H9 (cell line): ENCODE data around the gene TMEM238. TPM values are rescaled to one million over a fixed set of nuclear protein-coding genes. Genes with fewer than 3 reads are reported as not detected.

ENCODE experiments used
- DNase-seq: peaks from one replicate; pipeline ENCODE4 v3.0.0-alpha.2; 2017
- H2AFZ ChIP-seq: one replicate; pipeline ENCODE4 v1.6.1; 2013; ENCODE audit warnings: mild to moderate bottlenecking, low read length, control low read depth, moderate library complexity
- H2AK5ac ChIP-seq: 2 replicates; pipeline ENCODE4 v1.6.1; 2013; ENCODE audit warnings: low read length, control low read depth, mixed read lengths; ENCODE audit not compliant: insufficient read length
- H2BK120ac ChIP-seq: one replicate; pipeline ENCODE4 v1.6.1; 2013; ENCODE audit warnings: low read depth, mild to moderate bottlenecking, low read length, control low read depth, inconsistent platforms; ENCODE audit not compliant: poor library complexity, severe bottlenecking
- H2BK12ac ChIP-seq: 2 replicates; pipeline ENCODE4 v1.6.1; 2013; ENCODE audit warnings: low read length, control low read depth, mixed read lengths, low read depth; ENCODE audit not compliant: insufficient read length
- H2BK15ac ChIP-seq: 2 replicates; pipeline ENCODE4 v1.6.1; 2013; ENCODE audit warnings: low read depth, low read length, control low read depth
- H2BK20ac ChIP-seq: one replicate; pipeline ENCODE4 v1.6.1; 2013; ENCODE audit warnings: low read depth, mild to moderate bottlenecking, low read length, control low read depth, inconsistent platforms; ENCODE audit not compliant: poor library complexity, severe bottlenecking
- H2BK5ac ChIP-seq: 2 replicates; pipeline ENCODE4 v1.6.1; 2013; ENCODE audit warnings: low read length, control low read depth, mixed read lengths; ENCODE audit not compliant: insufficient read length
- H3K14ac ChIP-seq: 2 replicates; pipeline ENCODE4 v1.6.1; 2013; ENCODE audit warnings: low read length, control low read depth; ENCODE audit not compliant: insufficient read depth
- H3K18ac ChIP-seq: 2 replicates; pipeline ENCODE4 v1.6.1; 2013; ENCODE audit warnings: low read depth, mild to moderate bottlenecking, mixed read lengths, low read length, control low read depth; ENCODE audit not compliant: insufficient read length
- H3K23ac ChIP-seq: 2 replicates; pipeline ENCODE4 v1.6.1; 2013; ENCODE audit warnings: low read length, control low read depth, mixed read lengths, low read depth; ENCODE audit not compliant: insufficient read length
- H3K23me2 ChIP-seq: 2 replicates; pipeline ENCODE4 v1.6.1; 2013; ENCODE audit warnings: low read depth, mild to moderate bottlenecking, mixed read lengths, low read length, control low read depth; ENCODE audit not compliant: insufficient read length, poor library complexity, severe bottlenecking
- H3K27ac ChIP-seq: 2 replicates; pipeline ENCODE4 v1.5.1; 2013; ENCODE audit warnings: low read length, control low read depth, mixed read lengths, low read depth; ENCODE audit not compliant: insufficient read length
- H3K27me3 ChIP-seq: 2 replicates; pipeline ENCODE4 v1.6.1; 2013; ENCODE audit warnings: low read length, control low read depth, inconsistent platforms; ENCODE audit not compliant: insufficient read depth
- H3K4ac ChIP-seq: 2 replicates; pipeline ENCODE4 v1.6.1; 2013; ENCODE audit warnings: low read depth, mild to moderate bottlenecking, control low read depth, inconsistent platforms, low read length, moderate library complexity
- H3K4me1 ChIP-seq: 2 replicates; pipeline ENCODE4 v1.6.1; 2013; ENCODE audit warnings: low read length, control low read depth, inconsistent platforms; ENCODE audit not compliant: insufficient read depth
- H3K4me2 ChIP-seq: 2 replicates; pipeline ENCODE4 v1.6.1; 2013; ENCODE audit warnings: low read length, control low read depth, mixed read lengths; ENCODE audit not compliant: insufficient read length, insufficient read depth
- H3K56ac ChIP-seq: 2 replicates; pipeline ENCODE4 v1.6.1; 2013; ENCODE audit warnings: low read depth, mild to moderate bottlenecking, mixed read lengths, low read length, control low read depth; ENCODE audit not compliant: insufficient read length
- H3K79me1 ChIP-seq: 2 replicates; pipeline ENCODE4 v1.6.1; 2013; ENCODE audit warnings: low read depth, mild to moderate bottlenecking, moderate library complexity, low read length, control low read depth, inconsistent platforms; ENCODE audit not compliant: insufficient read depth, poor library complexity, severe bottlenecking
- H3K79me2 ChIP-seq: 2 replicates; pipeline ENCODE4 v1.6.1; 2013; ENCODE audit warnings: low read length, control low read depth, inconsistent platforms; ENCODE audit not compliant: insufficient read depth
- H3K9ac ChIP-seq: 2 replicates; pipeline ENCODE4 v1.6.1; 2013; ENCODE audit warnings: low read length, control low read depth, mixed read lengths; ENCODE audit not compliant: insufficient read length; ENCODE audit errors: extremely low read depth
- H3K9me3 ChIP-seq: one replicate; pipeline ENCODE4 v1.6.1; 2013; ENCODE audit warnings: low read depth, low read length, inconsistent platforms; ENCODE audit not compliant: control insufficient read depth
- H3T11ph ChIP-seq: one replicate; pipeline ENCODE4 v1.6.1; 2013; ENCODE audit warnings: mild to moderate bottlenecking, low read length, control low read depth, inconsistent platforms
- H4K20me1 ChIP-seq: one replicate; pipeline ENCODE4 v1.6.1; 2013; ENCODE audit not compliant: control insufficient read depth, insufficient read length, insufficient read depth
- H4K5ac ChIP-seq: 2 replicates; pipeline ENCODE4 v1.6.1; 2013; ENCODE audit warnings: low read depth, mild to moderate bottlenecking, mixed read lengths, low read length, control low read depth; ENCODE audit not compliant: insufficient read length
- H4K8ac ChIP-seq: replicated peaks from 2 replicates; pipeline ENCODE4 v1.6.1; 2013; ENCODE audit warnings: low read length, control low read depth, mixed read lengths, low read depth; ENCODE audit not compliant: insufficient read length
- H4K91ac ChIP-seq: 2 replicates; pipeline ENCODE4 v1.6.1; 2013; ENCODE audit warnings: low read depth, mild to moderate bottlenecking, moderate library complexity, mixed read lengths, low read length, control low read depth; ENCODE audit not compliant: insufficient read length
- H3K27ac Mint-ChIP-seq, 3 experiments: 2 replicates in 2 of 3; 3 replicates in 1 of 3; pipeline ENCODE4 v1.8.0; 2020 to 2021; ENCODE audit warnings: mixed read lengths in 3 of 3, mild to moderate bottlenecking in 1 of 3, moderate library complexity in 1 of 3
- H3K27me3 Mint-ChIP-seq: 2 replicates; pipeline ENCODE4 v1.8.0; 2021; ENCODE audit warnings: low read depth, mild to moderate bottlenecking, moderate library complexity, mixed read lengths
- H3K36me3 Mint-ChIP-seq, 3 experiments: 2 replicates in 2 of 3; 3 replicates in 1 of 3; pipeline ENCODE4 v1.8.0; 2020 to 2021; ENCODE audit warnings: low read depth in 3 of 3, mixed read lengths in 3 of 3; ENCODE audit not compliant: insufficient read depth in 1 of 3
- H3K4me1 Mint-ChIP-seq, 2 experiments: 2 replicates each; pipeline ENCODE4 v1.8.0; 2020; ENCODE audit warnings: mixed read lengths in 2 of 2
- H3K4me3 Mint-ChIP-seq, 2 experiments: 2 replicates in 1 of 2; 3 replicates in 1 of 2; pipeline ENCODE4 v1.8.0; 2020 to 2021; ENCODE audit warnings: mild to moderate bottlenecking in 2 of 2, mixed read lengths in 2 of 2, moderate library complexity in 1 of 2
- H3K9me3 Mint-ChIP-seq, 2 experiments: 2 replicates in 1 of 2; 3 replicates in 1 of 2; pipeline ENCODE4 v1.8.0; 2020; ENCODE audit warnings: mild to moderate bottlenecking in 2 of 2, mixed read lengths in 2 of 2, moderate library complexity in 1 of 2
- WGBS: extraction: QIAGEN DNeasy Blood & Tissue Kit; methylation state at CpG from one replicate; pipeline ENCODE4 v1.1.7; 2013; ENCODE audit warnings: missing lambda C conversion rate, low lambda C conversion rate, mixed read lengths; ENCODE audit not compliant: insufficient read length; ENCODE audit errors: extremely low coverage; 5-methylcytosine and 5-hydroxymethylcytosine counted together
- total RNA-seq: library from RNA; stranded (reverse); gene quantifications from 2 replicates; pipeline ENCODE4 v1.2.1, GENCODE V29; 2021
- TF ChIP-seq, protein P1 (sequence below): fragments of 200-600 bp; sonication (generic); conservative IDR thresholded peaks from 3 replicates; pipeline ENCODE4 v1.8.0; 2021; ENCODE audit warnings: antibody characterized with exemption, mild to moderate bottlenecking

Gene TMEM238
- total RNA-seq, 1 experiment from 2014 or later = 4.8 TPM

GRCh38 chr19:55391191-55391670, 7.1 kb upstream of the TMEM238 start:
- Histone ChIP-seq H3K4ac (no peak overlapping the region), H3K79me1 (peaks cover 15% of the 10 kb centered on the region), H3K56ac (no peak overlapping the region), H3K9ac (no peak overlapping the region), H3K23ac (no peak overlapping the region), H3K27ac (no peak overlapping the region), H3K18ac (no peak overlapping the region), H2BK12ac (no peak overlapping the region), H2BK20ac (no peak overlapping the region), H4K20me1 (peaks cover 3% of the 10 kb centered on the region), H3K79me2 (peaks cover 14% of the 10 kb centered on the region; the same call in 1 of the 2 replicates), H4K8ac (no peak overlapping the region), H2BK5ac (no peak overlapping the region), H3K14ac (no peak overlapping the region), H3K9me3 (no peaks in the 10 kb centered on the region), H4K91ac (no peak overlapping the region), H2BK120ac (no peak overlapping the region), H2AFZ (no peak overlapping the region), H2AK5ac (no peak overlapping the region), H2BK15ac (no peak overlapping the region), H3K4me1 (peaks cover 4% of the 10 kb centered on the region), H3K4me2 (no peak overlapping the region), H3K23me2 (peaks cover 8% of the 10 kb centered on the region), H3T11ph (no peak overlapping the region), H3K27me3 (no peaks in the 10 kb centered on the region), H4K5ac (no peak overlapping the region)
- DNase-seq = no peak
- peaks cover 35 to 45% (median 37%) of the 10 kb centered on the region in 3 experiments for H3K36me3 Mint-ChIP-seq
- H3K4me3 Mint-ChIP-seq = peak overlapping the region in 1 of 2 experiments; percentile 5; a peak in 1 of 5 replicates
- no peak overlapping the region for H3K27ac Mint-ChIP-seq
- no peaks in the 10 kb centered on the region; the same call in none of the 2 replicates for H3K27me3 Mint-ChIP-seq
- TF ChIP-seq, protein P1, sequence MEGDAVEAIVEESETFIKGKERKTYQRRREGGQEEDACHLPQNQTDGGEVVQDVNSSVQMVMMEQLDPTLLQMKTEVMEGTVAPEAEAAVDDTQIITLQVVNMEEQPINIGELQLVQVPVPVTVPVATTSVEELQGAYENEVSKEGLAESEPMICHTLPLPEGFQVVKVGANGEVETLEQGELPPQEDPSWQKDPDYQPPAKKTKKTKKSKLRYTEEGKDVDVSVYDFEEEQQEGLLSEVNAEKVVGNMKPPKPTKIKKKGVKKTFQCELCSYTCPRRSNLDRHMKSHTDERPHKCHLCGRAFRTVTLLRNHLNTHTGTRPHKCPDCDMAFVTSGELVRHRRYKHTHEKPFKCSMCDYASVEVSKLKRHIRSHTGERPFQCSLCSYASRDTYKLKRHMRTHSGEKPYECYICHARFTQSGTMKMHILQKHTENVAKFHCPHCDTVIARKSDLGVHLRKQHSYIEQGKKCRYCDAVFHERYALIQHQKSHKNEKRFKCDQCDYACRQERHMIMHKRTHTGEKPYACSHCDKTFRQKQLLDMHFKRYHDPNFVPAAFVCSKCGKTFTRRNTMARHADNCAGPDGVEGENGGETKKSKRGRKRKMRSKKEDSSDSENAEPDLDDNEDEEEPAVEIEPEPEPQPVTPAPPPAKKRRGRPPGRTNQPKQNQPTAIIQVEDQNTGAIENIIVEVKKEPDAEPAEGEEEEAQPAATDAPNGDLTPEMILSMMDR = no peak
- H3K4me1 Mint-ChIP-seq = peaks cover 57 to 69% of the 10 kb centered on the region in 2 experiments
- no CpG with 5 or more reads among the region's 12 CpGs for WGBS
- no peaks in the 10 kb centered on the region for H3K9me3 Mint-ChIP-seq
